Testis (tissue), 2 donors: ENCODE data around the gene SCRT2.

Experiments
- CTCF ChIP-seq, 3 experiments: fragments of 450-650 bp in 2 of 3; fragments of 200-600 bp in 1 of 3; sonication (generic) in 1 of 3; IDR thresholded peaks; one replicate each; pipeline ENCODE4 v1.5.1; 2016 to 2019; ENCODE audit warnings: antibody characterized with exemption in 3 of 3, mild to moderate bottlenecking in 2 of 3, moderate library complexity in 1 of 3
- POLR2A ChIP-seq: fragments of 450-650 bp; IDR thresholded peaks from one replicate; pipeline ENCODE4 v1.6.1; 2017; ENCODE audit warnings: antibody characterized with exemption, mild to moderate bottlenecking, moderate library complexity

GRCh38 chr20:655726-656624 is 19.6 kb downstream of the SCRT2 start:
- TF ChIP-seq CTCF (IDR thresholded peaks at IDR 0.05) (no peak), POLR2A (no peak)
